ENCODE measurements around the gene FCRLA.

FCRLA gene

GRCh38 chr1:161731981-161732718 is 25.1 kb downstream of the FCRLA start:
- DNase-seq (ENCODE audit: low read depth in 1 of 2, low spot score in 1 of 2), result no peak

GRCh38 chr1:161733526-161733925 is 26.5 kb downstream of the FCRLA start:
- no peak for DNase-seq (ENCODE audit: low read depth in 1 of 2, low spot score in 1 of 2)

- DNase-seq (ENCODE audit: low read depth in 1 of 2, low spot score in 1 of 2), result no peak
Observed at GRCh38 chr1:161735837-161736236, 28.8 kb downstream of the FCRLA start.

- no peak for DNase-seq (ENCODE audit: low read depth in 1 of 2, low spot score in 1 of 2)
Observed at GRCh38 chr1:161736335-161736969, 29.4 kb downstream of the FCRLA start.

GRCh38 chr1:161737625-161738024 is 30.6 kb downstream of the FCRLA start:
- no peak for DNase-seq (ENCODE audit: low read depth in 1 of 2, low spot score in 1 of 2)

- peak in 1 of 2 donors; percentile 22 for DNase-seq (ENCODE audit: low read depth in 1 of 2, low spot score in 1 of 2)
Observed at GRCh38 chr1:161738627-161739287, 31.7 kb downstream of the FCRLA start.

- no peak for DNase-seq (ENCODE audit: low read depth in 1 of 2, low spot score in 1 of 2)
Observed at GRCh38 chr1:161739865-161740566, 33.0 kb downstream of the FCRLA start.

GRCh38 chr1:161740921-161741320 is 33.9 kb downstream of the FCRLA start:
- DNase-seq (ENCODE audit: low read depth in 1 of 2, low spot score in 1 of 2), result no peak

GRCh38 chr1:161743231-161743630 is 36.2 kb downstream of the FCRLA start:
- DNase-seq (ENCODE audit: low read depth in 1 of 2, low spot score in 1 of 2), result no peak

GRCh38 chr1:161747801-161748200 is 40.8 kb downstream of the FCRLA start:
- DNase-seq (ENCODE audit: low read depth in 1 of 2, low spot score in 1 of 2), result no peak

- DNase-seq (ENCODE audit: low read depth in 1 of 2, low spot score in 1 of 2), result peak; percentile 69 to 81
Observed at GRCh38 chr1:161749509-161750407, 42.7 kb downstream of the FCRLA start, which contains the start of gene DUSP12. Gene DUSP12 (plus strand): TSS chr1:161749786. CDS start chr1:161749802, 16 bp downstream.

GRCh38 chr1:161763522-161764098 is 56.6 kb downstream of the FCRLA start:
- no peak for DNase-seq (ENCODE audit: low read depth in 1 of 2, low spot score in 1 of 2)

Measured in activated T-helper 1 cell treated with anti-CD3 and anti-CD28 coated beads, Interleukin-2, amount 50 U/mL, for 16 hours (primary cell).